ENCODE results near the gene PTPN20.

GRCh38 chr10:47036771-47037170 lies 125.5 kb downstream of the PTPN20 start:
- TF ChIP-seq CTCF (IDR thresholded peaks at IDR 0.05) (no peak), POLR2AphosphoS5 (IDR thresholded peaks at IDR 0.05; ENCODE audit: low read depth, low read length) (no peak), REST (IDR thresholded peaks at IDR 0.05; ENCODE audit: insufficient read depth in 1 of 2, low read depth in 2 of 2, low read length in 1 of 2) (no peak), SIN3A (IDR thresholded peaks at IDR 0.05; ENCODE audit: borderline replicate concordance, insufficient read depth, low read depth, low read length) (no peak)

All from Panc1 (cell line).